Liver (tissue), 9 donors: ENCODE results near the gene LRRC53. TPM values are rescaled to one million over a fixed set of nuclear protein-coding genes. Genes with fewer than 3 reads are reported as not detected.

ENCODE experiments used
- DNase-seq: peaks from one replicate; pipeline ENCODE4 v3.0.0-alpha.2; 2017; ENCODE audit warnings: low spot score
- H3K27ac ChIP-seq, 2 donors: one replicate each; pipeline ENCODE4 v1.7.0; 2013; ENCODE audit warnings: inconsistent platforms in 2 of 2, low read length in 2 of 2, control low read depth in 1 of 2, low read depth in 1 of 2, mild to moderate bottlenecking in 1 of 2
- H3K27me3 ChIP-seq, 4 donors: one replicate each; pipeline versions ENCODE4 v1.6.1 to v1.7.0; 2013; ENCODE audit warnings: low read length in 3 of 4, inconsistent platforms in 1 of 4, mild to moderate bottlenecking in 1 of 4, moderate library complexity in 1 of 4; ENCODE audit not compliant: control insufficient read depth in 4 of 4, insufficient read depth in 4 of 4
- H3K36me3 ChIP-seq, 4 donors: one replicate each; pipeline versions ENCODE4 v1.6.1 to v1.7.0; 2013; ENCODE audit warnings: low read length in 3 of 4, mild to moderate bottlenecking in 3 of 4, low read depth in 1 of 4, moderate library complexity in 1 of 4; ENCODE audit not compliant: control insufficient read depth in 4 of 4, insufficient read depth in 3 of 4
- H3K4me1 ChIP-seq, 4 donors: one replicate each; pipeline versions ENCODE4 v1.6.1 to v1.7.0; 2013; ENCODE audit warnings: low read length in 3 of 4, mild to moderate bottlenecking in 3 of 4, moderate library complexity in 1 of 4; ENCODE audit not compliant: control insufficient read depth in 4 of 4, insufficient read depth in 4 of 4
- H3K4me3 ChIP-seq, 3 donors: one replicate each; pipeline versions ENCODE4 v1.6.1 to v1.7.0; 2013; ENCODE audit warnings: low read length in 3 of 3, control low read depth in 1 of 3, low read depth in 1 of 3, mild to moderate bottlenecking in 1 of 3
- H3K9ac ChIP-seq, 2 donors: one replicate each; pipeline ENCODE4 v1.7.0; 2013; ENCODE audit warnings: low read length in 2 of 2, mild to moderate bottlenecking in 2 of 2, moderate library complexity in 2 of 2, control low read depth in 1 of 2, low read depth in 1 of 2
- H3K9me3 ChIP-seq, 4 donors: one replicate each; pipeline versions ENCODE4 v1.6.1 to v1.7.0; 2013; ENCODE audit warnings: low read length in 3 of 4; ENCODE audit not compliant: control insufficient read depth in 4 of 4
- EGR1 ChIP-seq, 2 donors: IDR thresholded peaks; 2 replicates each; pipeline ENCODE4 v1.6.1; 2016 to 2018; ENCODE audit warnings: antibody characterized with exemption in 2 of 2, low read depth in 2 of 2
- FOXA1 ChIP-seq: IDR thresholded peaks from 2 replicates; pipeline ENCODE4 v1.6.1; 2016; ENCODE audit warnings: antibody characterized with exemption
- FOXA2 ChIP-seq: IDR thresholded peaks from 2 replicates; pipeline ENCODE4 v1.6.1; 2016; ENCODE audit warnings: antibody characterized with exemption
- HNF4A ChIP-seq, 2 donors: conservative IDR thresholded peaks; 2 replicates each; pipeline ENCODE4 v1.6.1; 2016; ENCODE audit warnings: antibody characterized with exemption in 2 of 2, mild to moderate bottlenecking in 2 of 2
- HNF4G ChIP-seq: IDR thresholded peaks from 2 replicates; pipeline ENCODE4 v1.6.1; 2016; ENCODE audit warnings: antibody characterized with exemption
- JUND ChIP-seq, 2 donors: IDR thresholded peaks; 2 replicates each; pipeline ENCODE4 v1.6.1; 2016; ENCODE audit warnings: antibody characterized with exemption in 2 of 2
- NR2F2 ChIP-seq: IDR thresholded peaks from 2 replicates; pipeline ENCODE4 v1.6.1; 2016; ENCODE audit warnings: antibody characterized with exemption
- RAD21 ChIP-seq, 2 donors: IDR thresholded peaks; 2 replicates each; pipeline ENCODE4 v1.6.1; 2016; ENCODE audit warnings: antibody characterized with exemption in 2 of 2, mild to moderate bottlenecking in 2 of 2
- RXRA ChIP-seq, 2 donors: IDR thresholded peaks; 2 replicates each; pipeline ENCODE4 v1.6.1; 2017 to 2018; ENCODE audit warnings: antibody characterized with exemption in 2 of 2, mild to moderate bottlenecking in 1 of 2
- SP1 ChIP-seq: IDR thresholded peaks from 2 replicates; pipeline ENCODE4 v1.6.1; 2018; ENCODE audit warnings: antibody characterized with exemption, mild to moderate bottlenecking
- TAF1 ChIP-seq: conservative IDR thresholded peaks from 2 replicates; pipeline ENCODE4 v1.6.1; 2016; ENCODE audit warnings: antibody characterized with exemption, mild to moderate bottlenecking
- YY1 ChIP-seq: IDR thresholded peaks from 2 replicates; pipeline ENCODE4 v1.6.1; 2016; ENCODE audit warnings: antibody characterized with exemption, mild to moderate bottlenecking
- WGBS: extraction: QIAGEN DNeasy Blood & Tissue Kit; methylation state at CpG from one replicate; pipeline ENCODE4 v1.1.7; 2013; 5-methylcytosine and 5-hydroxymethylcytosine counted together
- polyA plus RNA-seq, 2 donors: library from polyadenylated mRNA; stranded (reverse) in 1 of 2; unstranded in 1 of 2; fragments of 200-250 nt in 1 of 2; fragments of >200 nt in 1 of 2; fragmentation: Nextera tagmentation in 1 of 2; extraction: Ambion mirVana in 1 of 2; gene quantifications; one replicate each; pipeline versions ENCODE4 v1.2.1 to v1.2.3, GENCODE V29; 2013 to 2015
- total RNA-seq, 2 donors: library from RNA; depleted of rRNA; stranded (reverse); fragments of >200 nt; gene quantifications; one replicate each; pipeline ENCODE4 v1.2.3, GENCODE V29; 2014
- TF ChIP-seq, protein P1 (sequence below): fragments of 150-350 bp; IDR thresholded peaks from 2 replicates; pipeline ENCODE4 v1.5.1; 2017; ENCODE audit warnings: improper control_type of control experiment, low read depth, low read length; ENCODE audit not compliant: missing input control
- TF ChIP-seq, protein P2 (sequence below): IDR thresholded peaks from 2 replicates; pipeline ENCODE4 v1.6.1; 2016; ENCODE audit warnings: antibody characterized with exemption
- TF ChIP-seq, protein P3 (sequence below): IDR thresholded peaks from 2 replicates; pipeline ENCODE4 v1.6.1; 2016; ENCODE audit warnings: antibody characterized with exemption
- TF ChIP-seq, protein P4 (sequence below): IDR thresholded peaks from 2 replicates; pipeline ENCODE4 v1.6.1; 2016; ENCODE audit warnings: antibody characterized with exemption
- TF ChIP-seq, protein P5 (sequence below): IDR thresholded peaks from 2 replicates; pipeline ENCODE4 v1.6.1; 2016; ENCODE audit warnings: antibody characterized with exemption, mild to moderate bottlenecking
- donor health status: healthy.
- donor health status: healthy.
- donor health status: healthy.
- donor health status: healthy.
- donor health status: healthy.

Gene LRRC53
- total and polyA plus RNA-seq, 4 donors = not detected

DNA sequence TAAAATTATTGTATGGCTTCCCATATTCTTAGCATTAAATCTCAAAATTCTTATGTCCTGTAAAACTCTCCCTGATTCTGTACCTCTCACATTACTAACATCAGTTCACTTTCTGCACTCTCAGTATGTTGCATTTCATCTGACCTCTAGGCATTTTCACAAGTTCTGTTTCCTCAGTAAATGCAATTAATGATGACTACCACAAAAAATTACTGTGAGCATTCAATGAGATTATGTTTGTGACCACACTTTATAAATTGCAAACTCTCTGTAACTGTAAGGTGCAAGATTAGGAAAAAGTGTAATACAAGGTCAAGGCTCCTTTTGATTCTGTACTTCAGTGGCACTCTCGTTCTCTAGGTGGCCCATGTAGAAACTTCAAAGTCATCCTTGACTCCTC is 60.4 kb downstream of the LRRC53 start:
- Histone ChIP-seq H3K4me1 (no peaks in the 10 kb centered on the region), H3K4me3 (no peak overlapping the region), H3K9me3 (no peaks in the 10 kb centered on the region), H3K36me3 (no peaks in the 10 kb centered on the region), H3K27ac (no peak overlapping the region), H3K27me3 (no peaks in the 10 kb centered on the region), H3K9ac (no peak overlapping the region)
- no peak for DNase-seq
- 48% methylated on average over 1 of the region's 1 CpG for WGBS
- TF ChIP-seq HNF4G = no peak
- no peak for TF ChIP-seq YY1
- TF ChIP-seq, protein P1, sequence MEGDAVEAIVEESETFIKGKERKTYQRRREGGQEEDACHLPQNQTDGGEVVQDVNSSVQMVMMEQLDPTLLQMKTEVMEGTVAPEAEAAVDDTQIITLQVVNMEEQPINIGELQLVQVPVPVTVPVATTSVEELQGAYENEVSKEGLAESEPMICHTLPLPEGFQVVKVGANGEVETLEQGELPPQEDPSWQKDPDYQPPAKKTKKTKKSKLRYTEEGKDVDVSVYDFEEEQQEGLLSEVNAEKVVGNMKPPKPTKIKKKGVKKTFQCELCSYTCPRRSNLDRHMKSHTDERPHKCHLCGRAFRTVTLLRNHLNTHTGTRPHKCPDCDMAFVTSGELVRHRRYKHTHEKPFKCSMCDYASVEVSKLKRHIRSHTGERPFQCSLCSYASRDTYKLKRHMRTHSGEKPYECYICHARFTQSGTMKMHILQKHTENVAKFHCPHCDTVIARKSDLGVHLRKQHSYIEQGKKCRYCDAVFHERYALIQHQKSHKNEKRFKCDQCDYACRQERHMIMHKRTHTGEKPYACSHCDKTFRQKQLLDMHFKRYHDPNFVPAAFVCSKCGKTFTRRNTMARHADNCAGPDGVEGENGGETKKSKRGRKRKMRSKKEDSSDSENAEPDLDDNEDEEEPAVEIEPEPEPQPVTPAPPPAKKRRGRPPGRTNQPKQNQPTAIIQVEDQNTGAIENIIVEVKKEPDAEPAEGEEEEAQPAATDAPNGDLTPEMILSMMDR = no peak
- TF ChIP-seq JUND (IDR thresholded peaks at IDR 0.05) = no peak
- no peak for TF ChIP-seq EGR1 (IDR thresholded peaks at IDR 0.05; ENCODE audit: low read depth in 2 of 2)

DNA sequence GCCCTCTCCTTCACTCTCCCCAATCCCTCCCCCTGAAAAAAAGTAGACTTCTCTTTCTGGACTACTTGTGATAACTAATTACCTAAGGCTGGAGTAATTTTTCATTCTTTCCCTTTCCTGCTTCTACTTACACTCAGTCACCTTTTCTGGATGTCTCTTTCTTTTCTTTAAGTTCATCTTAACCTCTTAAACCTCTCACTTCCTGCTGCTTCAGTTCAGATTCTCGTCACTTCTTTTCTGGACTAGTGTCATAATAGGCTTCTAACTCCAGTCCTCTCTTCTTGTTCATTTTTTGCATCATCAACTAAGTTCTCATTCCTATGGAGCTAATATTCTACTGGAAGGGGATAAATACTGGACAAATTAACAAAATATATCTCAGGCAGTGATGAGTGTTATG is 75.4 kb downstream of the LRRC53 start:
- TF ChIP-seq NR2F2 (no peak), TAF1 (no peak), RAD21 (IDR thresholded peaks at IDR 0.05) (no peak), YY1 (no peak), FOXA2 (no peak), HNF4G (no peak), HNF4A (conservative IDR thresholded peaks at IDR 0.05) (no peak), RXRA (IDR thresholded peaks at IDR 0.05) (no peak), FOXA1 (no peak), SP1 (no peak), JUND (IDR thresholded peaks at IDR 0.05) (no peak), EGR1 (IDR thresholded peaks at IDR 0.05; ENCODE audit: low read depth in 2 of 2) (no peak)
- TF ChIP-seq, protein P2, sequence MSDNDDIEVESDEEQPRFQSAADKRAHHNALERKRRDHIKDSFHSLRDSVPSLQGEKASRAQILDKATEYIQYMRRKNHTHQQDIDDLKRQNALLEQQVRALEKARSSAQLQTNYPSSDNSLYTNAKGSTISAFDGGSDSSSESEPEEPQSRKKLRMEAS = no peak
- TF ChIP-seq, protein P3, sequence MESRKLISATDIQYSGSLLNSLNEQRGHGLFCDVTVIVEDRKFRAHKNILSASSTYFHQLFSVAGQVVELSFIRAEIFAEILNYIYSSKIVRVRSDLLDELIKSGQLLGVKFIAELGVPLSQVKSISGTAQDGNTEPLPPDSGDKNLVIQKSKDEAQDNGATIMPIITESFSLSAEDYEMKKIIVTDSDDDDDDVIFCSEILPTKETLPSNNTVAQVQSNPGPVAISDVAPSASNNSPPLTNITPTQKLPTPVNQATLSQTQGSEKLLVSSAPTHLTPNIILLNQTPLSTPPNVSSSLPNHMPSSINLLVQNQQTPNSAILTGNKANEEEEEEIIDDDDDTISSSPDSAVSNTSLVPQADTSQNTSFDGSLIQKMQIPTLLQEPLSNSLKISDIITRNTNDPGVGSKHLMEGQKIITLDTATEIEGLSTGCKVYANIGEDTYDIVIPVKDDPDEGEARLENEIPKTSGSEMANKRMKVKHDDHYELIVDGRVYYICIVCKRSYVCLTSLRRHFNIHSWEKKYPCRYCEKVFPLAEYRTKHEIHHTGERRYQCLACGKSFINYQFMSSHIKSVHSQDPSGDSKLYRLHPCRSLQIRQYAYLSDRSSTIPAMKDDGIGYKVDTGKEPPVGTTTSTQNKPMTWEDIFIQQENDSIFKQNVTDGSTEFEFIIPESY = no peak
- TF ChIP-seq, protein P4, sequence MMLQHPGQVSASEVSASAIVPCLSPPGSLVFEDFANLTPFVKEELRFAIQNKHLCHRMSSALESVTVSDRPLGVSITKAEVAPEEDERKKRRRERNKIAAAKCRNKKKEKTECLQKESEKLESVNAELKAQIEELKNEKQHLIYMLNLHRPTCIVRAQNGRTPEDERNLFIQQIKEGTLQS = no peak
- TF ChIP-seq, protein P1 = no peak
- TF ChIP-seq, protein P5, sequence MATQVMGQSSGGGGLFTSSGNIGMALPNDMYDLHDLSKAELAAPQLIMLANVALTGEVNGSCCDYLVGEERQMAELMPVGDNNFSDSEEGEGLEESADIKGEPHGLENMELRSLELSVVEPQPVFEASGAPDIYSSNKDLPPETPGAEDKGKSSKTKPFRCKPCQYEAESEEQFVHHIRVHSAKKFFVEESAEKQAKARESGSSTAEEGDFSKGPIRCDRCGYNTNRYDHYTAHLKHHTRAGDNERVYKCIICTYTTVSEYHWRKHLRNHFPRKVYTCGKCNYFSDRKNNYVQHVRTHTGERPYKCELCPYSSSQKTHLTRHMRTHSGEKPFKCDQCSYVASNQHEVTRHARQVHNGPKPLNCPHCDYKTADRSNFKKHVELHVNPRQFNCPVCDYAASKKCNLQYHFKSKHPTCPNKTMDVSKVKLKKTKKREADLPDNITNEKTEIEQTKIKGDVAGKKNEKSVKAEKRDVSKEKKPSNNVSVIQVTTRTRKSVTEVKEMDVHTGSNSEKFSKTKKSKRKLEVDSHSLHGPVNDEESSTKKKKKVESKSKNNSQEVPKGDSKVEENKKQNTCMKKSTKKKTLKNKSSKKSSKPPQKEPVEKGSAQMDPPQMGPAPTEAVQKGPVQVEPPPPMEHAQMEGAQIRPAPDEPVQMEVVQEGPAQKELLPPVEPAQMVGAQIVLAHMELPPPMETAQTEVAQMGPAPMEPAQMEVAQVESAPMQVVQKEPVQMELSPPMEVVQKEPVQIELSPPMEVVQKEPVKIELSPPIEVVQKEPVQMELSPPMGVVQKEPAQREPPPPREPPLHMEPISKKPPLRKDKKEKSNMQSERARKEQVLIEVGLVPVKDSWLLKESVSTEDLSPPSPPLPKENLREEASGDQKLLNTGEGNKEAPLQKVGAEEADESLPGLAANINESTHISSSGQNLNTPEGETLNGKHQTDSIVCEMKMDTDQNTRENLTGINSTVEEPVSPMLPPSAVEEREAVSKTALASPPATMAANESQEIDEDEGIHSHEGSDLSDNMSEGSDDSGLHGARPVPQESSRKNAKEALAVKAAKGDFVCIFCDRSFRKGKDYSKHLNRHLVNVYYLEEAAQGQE = no peak
- no peaks in the 10 kb centered on the region for H3K36me3 ChIP-seq
- H3K4me3 ChIP-seq = no peak overlapping the region
- no peaks in the 10 kb centered on the region for H3K9me3 ChIP-seq
- H3K9ac ChIP-seq = no peak overlapping the region
- DNase-seq = no peak
- H3K4me1 ChIP-seq = no peaks in the 10 kb centered on the region
- H3K27ac ChIP-seq = no peak overlapping the region
- no peaks in the 10 kb centered on the region for H3K27me3 ChIP-seq
- 77% methylated on average over 1 of the region's 1 CpG for WGBS
